ENCODE data around the gene CCNB1.

DNA sequence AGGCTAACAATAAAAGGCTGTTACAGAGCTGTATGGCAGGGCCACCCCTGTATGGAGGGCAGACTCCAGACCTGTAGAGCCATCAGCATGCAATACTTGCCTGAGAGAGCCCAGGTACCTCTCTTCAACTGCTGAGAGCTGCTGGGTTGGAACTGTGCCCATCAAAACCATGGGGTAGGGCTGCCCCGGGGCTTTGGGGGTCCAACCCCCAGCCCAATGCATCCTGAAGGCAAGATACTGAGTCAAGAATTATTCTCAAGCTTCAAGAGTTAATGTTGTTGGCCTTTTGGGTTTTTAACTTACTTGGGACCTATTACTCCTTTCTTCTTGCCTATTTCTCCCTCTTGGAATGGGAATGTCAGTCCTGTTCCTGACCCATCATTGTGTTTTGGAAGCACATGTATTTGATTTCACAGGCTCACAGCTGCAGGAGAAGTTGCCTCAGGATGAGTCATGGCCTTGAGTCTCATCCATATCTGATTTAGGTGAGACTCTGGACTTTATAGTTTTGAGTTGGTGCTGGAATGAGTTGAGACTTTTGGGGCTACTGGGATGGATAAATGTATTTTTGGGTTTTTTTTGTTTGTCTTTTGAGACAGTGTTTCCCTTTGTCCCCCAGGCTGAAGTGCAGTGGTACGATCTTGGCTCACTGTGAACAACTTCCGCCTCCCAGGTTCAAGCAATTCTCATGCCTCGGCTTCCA is 46.7 kb downstream of the CCNB1 start:
- TF ChIP-seq, protein P1, sequence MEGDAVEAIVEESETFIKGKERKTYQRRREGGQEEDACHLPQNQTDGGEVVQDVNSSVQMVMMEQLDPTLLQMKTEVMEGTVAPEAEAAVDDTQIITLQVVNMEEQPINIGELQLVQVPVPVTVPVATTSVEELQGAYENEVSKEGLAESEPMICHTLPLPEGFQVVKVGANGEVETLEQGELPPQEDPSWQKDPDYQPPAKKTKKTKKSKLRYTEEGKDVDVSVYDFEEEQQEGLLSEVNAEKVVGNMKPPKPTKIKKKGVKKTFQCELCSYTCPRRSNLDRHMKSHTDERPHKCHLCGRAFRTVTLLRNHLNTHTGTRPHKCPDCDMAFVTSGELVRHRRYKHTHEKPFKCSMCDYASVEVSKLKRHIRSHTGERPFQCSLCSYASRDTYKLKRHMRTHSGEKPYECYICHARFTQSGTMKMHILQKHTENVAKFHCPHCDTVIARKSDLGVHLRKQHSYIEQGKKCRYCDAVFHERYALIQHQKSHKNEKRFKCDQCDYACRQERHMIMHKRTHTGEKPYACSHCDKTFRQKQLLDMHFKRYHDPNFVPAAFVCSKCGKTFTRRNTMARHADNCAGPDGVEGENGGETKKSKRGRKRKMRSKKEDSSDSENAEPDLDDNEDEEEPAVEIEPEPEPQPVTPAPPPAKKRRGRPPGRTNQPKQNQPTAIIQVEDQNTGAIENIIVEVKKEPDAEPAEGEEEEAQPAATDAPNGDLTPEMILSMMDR (IDR thresholded peaks at IDR 0.05 in 2 of 3, conservative IDR thresholded peaks at IDR 0.05 in 1 of 3; ENCODE audit: borderline replicate concordance in 1 of 3, insufficient read depth in 1 of 3, low read depth in 2 of 3, low read length in 2 of 3) = no peak
- TF ChIP-seq, protein P2, sequence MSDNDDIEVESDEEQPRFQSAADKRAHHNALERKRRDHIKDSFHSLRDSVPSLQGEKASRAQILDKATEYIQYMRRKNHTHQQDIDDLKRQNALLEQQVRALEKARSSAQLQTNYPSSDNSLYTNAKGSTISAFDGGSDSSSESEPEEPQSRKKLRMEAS (IDR thresholded peaks at IDR 0.05) = no peak
- TF ChIP-seq SP1 (IDR thresholded peaks at IDR 0.05; ENCODE audit: low read depth) (no peak), CBX3 (IDR thresholded peaks at IDR 0.05; ENCODE audit: low read depth) (no peak), POLR2AphosphoS5 (IDR thresholded peaks at IDR 0.05; ENCODE audit: low read depth, low read length) (no peak), SIN3A (IDR thresholded peaks at IDR 0.05; ENCODE audit: low read depth) (no peak), EZH2 (IDR thresholded peaks at IDR 0.05) (no peak), EZH2phosphoT487 (IDR thresholded peaks at IDR 0.05; ENCODE audit: borderline replicate concordance) (no peak), ZNF274 (IDR thresholded peaks at IDR 0.05; ENCODE audit: low read depth, low read length) (no peak), RAD21 (IDR thresholded peaks at IDR 0.05; ENCODE audit: low read depth) (no peak)
- TF ChIP-seq, protein P3, sequence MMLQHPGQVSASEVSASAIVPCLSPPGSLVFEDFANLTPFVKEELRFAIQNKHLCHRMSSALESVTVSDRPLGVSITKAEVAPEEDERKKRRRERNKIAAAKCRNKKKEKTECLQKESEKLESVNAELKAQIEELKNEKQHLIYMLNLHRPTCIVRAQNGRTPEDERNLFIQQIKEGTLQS (IDR thresholded peaks at IDR 0.05) = no peak

Data from HCT116 (cell line).